A549 (cell line): ENCODE data around the gene EVI5L. TPM values are rescaled to one million over a fixed set of nuclear protein-coding genes. Genes with fewer than 3 reads are reported as not detected.

Source experiments
- ATAC-seq, 2 experiments: fragments of 200-7000 bp in 1 of 2; fragments of >200 bp in 1 of 2; cut with Nextera tagmentation in 1 of 2; cut with Tn5 transposase in 1 of 2; 3 replicates each; pipeline versions ENCODE4 v1.8.0 to v1.9.1; 2018 to 2020; ENCODE audit warnings: mild to moderate bottlenecking in 1 of 2, moderate library complexity in 1 of 2
- CTCF ChIA-PET: fragments of 300-600 bp; sonication (Branson Sonifier 250); formaldehyde crosslinking; extraction: SDS; loops from one replicate; lab custom pipeline; 2021; ENCODE audit warnings: antibody characterized with exemption, inconsistent platforms; lab: Yijun Ruan, JAX
- POLR2A ChIA-PET: fragments of 350-600 bp; formaldehyde crosslinking; extraction: SDS; loops from one replicate; lab custom pipeline; 2021; ENCODE audit warnings: antibody characterized with exemption, inconsistent platforms; lab: Yijun Ruan, JAX
- DNase-seq, 2 experiments: peaks; one replicate each; pipeline versions ENCODE4 v3.0.0 to v3.0.0-alpha.2; 2011 to 2016; ENCODE audit warnings: low read depth in 1 of 2, low spot score in 1 of 2
- FAIRE-seq: peaks from 2 replicates; lab custom pipeline; 2011; peaks lifted over from hg19 to GRCh38; lab: Jason Lieb, UNC
- H3K27ac ChIP-seq, 2 experiments: fragments of >200 bp; sonication (Bioruptor Twin); formaldehyde crosslinking; 3 replicates each; pipeline ENCODE4 v1.5.1; 2016 to 2017
- H3K4me1 ChIP-seq: fragments of >200 bp; sonication (Bioruptor Twin); formaldehyde crosslinking; 3 replicates; pipeline ENCODE4 v1.6.1; 2016
- H3K4me2 ChIP-seq: fragments of >200 bp; sonication (Bioruptor Twin); formaldehyde crosslinking; 3 replicates; pipeline ENCODE4 v1.6.1; 2016
- H3K4me3 ChIP-seq: fragments of >200 bp; sonication (Bioruptor Twin); formaldehyde crosslinking; 3 replicates; pipeline ENCODE4 v1.5.1; 2016
- H3K9me3 ChIP-seq: fragments of >200 bp; sonication (Bioruptor Twin); formaldehyde crosslinking; 3 replicates; pipeline ENCODE4 v1.6.1; 2016
- BHLHE40 ChIP-seq: IDR thresholded peaks from 2 replicates; pipeline ENCODE4 v1.6.1; 2012; ENCODE audit warnings: low read depth, low read length, inconsistent platforms
- CTCF ChIP-seq: fragments of >200 bp; sonication (Bioruptor Twin); formaldehyde crosslinking; IDR thresholded peaks from 3 replicates; pipeline ENCODE4 v1.5.1; 2016
- FOSB ChIP-seq: fragments of 250-450 bp; sonication (Bioruptor Pico); IDR thresholded peaks from 2 replicates; pipeline ENCODE4 v1.5.0; 2020; ENCODE audit warnings: mild to moderate bottlenecking, moderate library complexity
- GATA3 ChIP-seq: IDR thresholded peaks from 2 replicates; pipeline ENCODE4 v1.6.1; 2012; ENCODE audit warnings: borderline replicate concordance
- HMGXB4 ChIP-seq: fragments of 250-450 bp; sonication (Bioruptor Pico); IDR thresholded peaks from 2 replicates; pipeline ENCODE4 v1.5.0; 2021; ENCODE audit warnings: mild to moderate bottlenecking, moderate library complexity, borderline replicate concordance
- HOXA7 ChIP-seq: fragments of 250-450 bp; sonication (Bioruptor Pico); IDR thresholded peaks from 2 replicates; pipeline ENCODE4 v1.5.0; 2020; ENCODE audit warnings: mild to moderate bottlenecking, moderate library complexity
- HOXB13 ChIP-seq: fragments of 250-450 bp; sonication (Bioruptor Pico); IDR thresholded peaks from 2 replicates; pipeline ENCODE4 v1.5.0; 2020; ENCODE audit warnings: low read depth, mild to moderate bottlenecking, moderate library complexity
- JUNB ChIP-seq: fragments of >200 bp; sonication (Bioruptor Twin); formaldehyde crosslinking; IDR thresholded peaks from 2 replicates; pipeline ENCODE4 v1.6.1; 2016
- MYC ChIP-seq: IDR thresholded peaks from 2 replicates; pipeline ENCODE4 v1.6.1; 2012; ENCODE audit warnings: mild to moderate bottlenecking, inconsistent platforms, low read length, improper control_type of control experiment, borderline replicate concordance
- PHF8 ChIP-seq: fragments of 200-600 bp; sonication (generic); IDR thresholded peaks from 2 replicates; pipeline ENCODE4 v1.6.1; 2016; ENCODE audit warnings: low read depth, mild to moderate bottlenecking, antibody characterized with exemption, moderate library complexity, borderline replicate concordance
- RCOR1 ChIP-seq: fragments of 150-350 bp; IDR thresholded peaks from 2 replicates; pipeline ENCODE4 v1.6.1; 2014; ENCODE audit warnings: antibody characterized with exemption, low read length, low read depth
- SMC3 ChIP-seq: fragments of >200 bp; sonication (Bioruptor Twin); formaldehyde crosslinking; IDR thresholded peaks from 3 replicates; pipeline ENCODE4 v1.6.1; 2018; ENCODE audit warnings: inconsistent platforms
- USF2 ChIP-seq: fragments of 450-650 bp; IDR thresholded peaks from 2 replicates; pipeline ENCODE4 v1.6.1; 2014; ENCODE audit warnings: antibody characterized with exemption
- ZSCAN20 ChIP-seq: fragments of 250-450 bp; sonication (Bioruptor Pico); IDR thresholded peaks from 2 replicates; pipeline ENCODE4 v1.8.0; 2022; ENCODE audit warnings: mild to moderate bottlenecking, moderate library complexity
- WGBS: methylation state at CpG from one replicate; pipeline ENCODE4 v1.1.6; 2017; ENCODE audit errors: missing lambda C conversion rate; 5-methylcytosine and 5-hydroxymethylcytosine counted together
- polyA plus RNA-seq, 4 experiments: library from polyadenylated mRNA; depleted of rRNA in 3 of 4; stranded (reverse); fragments of >200 nt; fragmentation: RNase III in 1 of 4; extraction: RNeasy Plus Mini Kit Qiagen cat#74134 plus additional on column Dnase treatment in 1 of 4; gene quantifications; 2 replicates in 3 of 4; 3 replicates in 1 of 4; pipeline ENCODE4 v1.2.3, GENCODE V29; 2011 to 2017

The EVI5L gene
- polyA plus RNA-seq, 2 of the 4 experiments (the other 2 are of a cell fraction), result 1.2 to 1.8 TPM

GRCh38 chr19:7859831-7860713 lies 30.1 kb downstream of the EVI5L start:
- Histone ChIP-seq H3K4me3 (no peak overlapping the region), H3K4me1 (peaks cover 3% of the 10 kb centered on the region; the same call in 1 of the 3 replicates), H3K9me3 (no peaks in the 10 kb centered on the region), H3K27ac (no peak overlapping the region), H3K4me2 (no peak overlapping the region)
- CTCF ChIA-PET, result interaction anchor here (1.5 to 5.2 kb wide), 3 partner anchors 7 to 58 kb away, joined by 3 to 25 read pairs (median 23); no protein-coding TSS in a partner anchor
- POLR2A ChIA-PET, result no interaction called here
- no peak for FAIRE-seq
- WGBS, result 84% methylated on average over 10 of the region's 22 CpGs
- TF ChIP-seq ZSCAN20 (CRISPR knock-in tag) (no peak), SMC3 (no peak), HOXB13 (CRISPR knock-in tag) (no peak), HMGXB4 (CRISPR knock-in tag) (no peak), PHF8 (no peak), BHLHE40 (no peak)
- DNase-seq, result no peak
- no peak for ATAC-seq

- CTCF ChIA-PET, result interaction anchor here (1.0 to 5.2 kb wide), 4 partner anchors 8 to 57 kb away, joined by 3 to 25 read pairs (median 14); no protein-coding TSS in a partner anchor
- Histone ChIP-seq H3K4me1 (peaks cover 3% of the 10 kb centered on the region; the same call in 1 of the 3 replicates), H3K27ac (no peak overlapping the region), H3K4me3 (no peak overlapping the region), H3K4me2 (no peak overlapping the region), H3K9me3 (no peaks in the 10 kb centered on the region)
- DNase-seq (no peak), FAIRE-seq (no peak), ATAC-seq (no peak)
- WGBS, result 56% methylated on average over 6 of the region's 14 CpGs
- POLR2A ChIA-PET, result no interaction called here
- no peak for TF ChIP-seq HOXA7
- no peak for TF ChIP-seq RCOR1
- TF ChIP-seq MYC, result no peak
- no peak for TF ChIP-seq GATA3
These were observed 30.9 kb downstream of the EVI5L start for GRCh38 chr19:7860714-7861618.

GRCh38 chr19:7861619-7862412 lies 31.8 kb downstream of the EVI5L start:
- no peak for TF ChIP-seq HOXA7
- no peak for TF ChIP-seq FOSB (CRISPR knock-in tag)
- TF ChIP-seq JUNB, result no peak
- TF ChIP-seq USF2, result no peak
- TF ChIP-seq CTCF, result peak; percentile 12; the same call in 1 of the 3 replicates
- POLR2A ChIA-PET, result no interaction called here
- Histone ChIP-seq H3K27ac (peak overlapping the region in 1 of 2 experiments; percentile 51; a peak in 2 of 6 replicates), H3K4me3 (peak overlapping the region; percentile 40), H3K9me3 (no peaks in the 10 kb centered on the region), H3K4me2 (peak overlapping the region; percentile 85), H3K4me1 (peaks cover 3% of the 10 kb centered on the region; the same call in 1 of the 3 replicates)
- FAIRE-seq, result no peak
- CTCF ChIA-PET, result interaction anchor here (1.0 to 5.2 kb wide), 4 partner anchors 7 to 56 kb away, joined by 3 to 25 read pairs (median 14); no protein-coding TSS in a partner anchor
- WGBS, result 59% methylated on average over 18 of the region's 63 CpGs
- ATAC-seq, result no peak
- no peak for DNase-seq
